ENCODE results near the gene PLPP4.

Gene PLPP4

GRCh38 chr10:120632942-120633341 is 175.9 kb downstream of the PLPP4 start:
- DNase-seq (ENCODE audit: extremely low read depth, low read depth) = no peak
- TF ChIP-seq CTCF (IDR thresholded peaks at IDR 0.05; ENCODE audit: low read depth, low read length) = no peak

GRCh38 chr10:120634659-120635058 is 177.6 kb downstream of the PLPP4 start:
- TF ChIP-seq CTCF (IDR thresholded peaks at IDR 0.05; ENCODE audit: low read depth, low read length) = no peak
- DNase-seq (ENCODE audit: extremely low read depth, low read depth) = no peak

Measured in AG09319 (cell line).